ENCODE measurements around the gene HCN2. TPM values are rescaled to one million over a fixed set of nuclear protein-coding genes. Genes with fewer than 3 reads are reported as not detected.

HCN2 gene
- total and polyA plus RNA-seq, 2 of the 13 experiments (the other 11 are each of a cell fraction or from before 2014, with no cell fraction given), result 0.01 TPM; not detected in 1

DNA sequence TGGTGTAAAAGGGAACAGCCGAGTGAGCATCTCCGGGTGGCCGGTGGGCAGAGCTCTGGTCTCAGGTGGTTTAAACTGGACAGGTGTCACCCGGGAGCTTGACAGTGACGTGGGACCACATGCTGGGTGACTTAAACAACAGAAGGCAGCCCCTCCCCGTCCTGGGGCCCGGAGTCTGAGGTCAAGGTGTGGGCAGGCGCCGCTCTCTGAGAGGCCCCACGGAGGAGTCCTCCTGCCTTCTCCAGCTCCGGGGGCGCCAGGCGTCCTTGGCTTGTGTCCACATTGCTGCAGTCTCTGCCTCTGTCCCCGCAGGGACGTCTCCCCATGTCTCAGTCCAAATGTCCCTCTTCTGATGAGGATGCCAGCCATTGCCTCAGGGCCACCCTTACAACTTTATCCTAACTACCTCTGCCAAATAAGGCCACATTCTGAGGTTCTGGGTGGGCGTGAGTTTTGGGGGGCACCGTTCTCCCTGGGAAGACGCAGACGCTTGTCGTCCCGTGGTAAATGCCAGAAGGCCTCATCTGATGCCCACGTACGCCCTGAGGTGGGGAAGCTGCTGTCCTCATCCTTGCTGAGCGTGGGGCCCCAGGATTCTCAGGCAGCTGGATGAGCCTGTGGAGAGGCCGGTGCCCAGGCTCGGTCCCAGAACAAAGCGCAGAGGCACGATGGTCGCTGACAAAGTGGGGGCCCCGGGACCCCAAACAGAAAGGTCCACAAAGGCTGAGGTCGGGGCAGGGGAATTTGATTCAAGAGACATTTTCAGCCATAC, 32.9 kb upstream of the HCN2 start (continued):
- TF ChIP-seq, protein P1, sequence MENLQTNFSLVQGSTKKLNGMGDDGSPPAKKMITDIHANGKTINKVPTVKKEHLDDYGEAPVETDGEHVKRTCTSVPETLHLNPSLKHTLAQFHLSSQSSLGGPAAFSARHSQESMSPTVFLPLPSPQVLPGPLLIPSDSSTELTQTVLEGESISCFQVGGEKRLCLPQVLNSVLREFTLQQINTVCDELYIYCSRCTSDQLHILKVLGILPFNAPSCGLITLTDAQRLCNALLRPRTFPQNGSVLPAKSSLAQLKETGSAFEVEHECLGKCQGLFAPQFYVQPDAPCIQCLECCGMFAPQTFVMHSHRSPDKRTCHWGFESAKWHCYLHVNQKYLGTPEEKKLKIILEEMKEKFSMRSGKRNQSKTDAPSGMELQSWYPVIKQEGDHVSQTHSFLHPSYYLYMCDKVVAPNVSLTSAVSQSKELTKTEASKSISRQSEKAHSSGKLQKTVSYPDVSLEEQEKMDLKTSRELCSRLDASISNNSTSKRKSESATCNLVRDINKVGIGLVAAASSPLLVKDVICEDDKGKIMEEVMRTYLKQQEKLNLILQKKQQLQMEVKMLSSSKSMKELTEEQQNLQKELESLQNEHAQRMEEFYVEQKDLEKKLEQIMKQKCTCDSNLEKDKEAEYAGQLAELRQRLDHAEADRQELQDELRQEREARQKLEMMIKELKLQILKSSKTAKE (CRISPR knock-in tag; IDR thresholded peaks at IDR 0.05; ENCODE audit: borderline replicate concordance), result peak; percentile 28; the same call in 1 of the 2 replicates
- TF ChIP-seq, protein P2, sequence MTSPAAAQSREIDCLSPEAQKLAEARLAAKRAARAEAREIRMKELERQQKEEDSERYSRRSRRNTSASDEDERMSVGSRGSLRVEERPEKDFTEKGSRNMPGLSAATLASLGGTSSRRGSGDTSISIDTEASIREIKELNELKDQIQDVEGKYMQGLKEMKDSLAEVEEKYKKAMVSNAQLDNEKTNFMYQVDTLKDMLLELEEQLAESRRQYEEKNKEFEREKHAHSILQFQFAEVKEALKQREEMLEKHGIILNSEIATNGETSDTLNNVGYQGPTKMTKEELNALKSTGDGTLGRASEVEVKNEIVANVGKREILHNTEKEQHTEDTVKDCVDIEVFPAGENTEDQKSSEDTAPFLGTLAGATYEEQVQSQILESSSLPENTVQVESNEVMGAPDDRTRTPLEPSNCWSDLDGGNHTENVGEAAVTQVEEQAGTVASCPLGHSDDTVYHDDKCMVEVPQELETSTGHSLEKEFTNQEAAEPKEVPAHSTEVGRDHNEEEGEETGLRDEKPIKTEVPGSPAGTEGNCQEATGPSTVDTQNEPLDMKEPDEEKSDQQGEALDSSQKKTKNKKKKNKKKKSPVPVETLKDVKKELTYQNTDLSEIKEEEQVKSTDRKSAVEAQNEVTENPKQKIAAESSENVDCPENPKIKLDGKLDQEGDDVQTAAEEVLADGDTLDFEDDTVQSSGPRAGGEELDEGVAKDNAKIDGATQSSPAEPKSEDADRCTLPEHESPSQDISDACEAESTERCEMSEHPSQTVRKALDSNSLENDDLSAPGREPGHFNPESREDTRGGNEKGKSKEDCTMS (CRISPR knock-in tag; conservative IDR thresholded peaks at IDR 0.05), result no peak
- TF ChIP-seq, protein P3, sequence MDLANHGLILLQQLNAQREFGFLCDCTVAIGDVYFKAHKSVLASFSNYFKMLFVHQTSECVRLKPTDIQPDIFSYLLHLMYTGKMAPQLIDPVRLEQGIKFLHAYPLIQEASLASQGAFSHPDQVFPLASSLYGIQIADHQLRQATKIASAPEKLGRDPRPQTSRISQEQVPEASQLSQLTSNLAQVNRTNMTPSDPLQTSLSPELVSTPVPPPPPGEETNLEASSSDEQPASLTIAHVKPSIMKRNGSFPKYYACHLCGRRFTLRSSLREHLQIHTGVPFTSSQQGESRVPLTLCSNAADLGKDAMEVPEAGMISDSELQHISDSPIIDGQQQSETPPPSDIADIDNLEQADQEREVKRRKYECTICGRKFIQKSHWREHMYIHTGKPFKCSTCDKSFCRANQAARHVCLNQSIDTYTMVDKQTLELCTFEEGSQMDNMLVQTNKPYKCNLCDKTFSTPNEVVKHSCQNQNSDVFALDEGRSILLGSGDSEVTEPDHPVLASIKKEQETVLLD (CRISPR knock-in tag; IDR thresholded peaks at IDR 0.05; ENCODE audit: low read depth), result no peak
- TF ChIP-seq PAX8 (CRISPR knock-in tag; IDR thresholded peaks at IDR 0.05; ENCODE audit: borderline replicate concordance) (no peak), SIN3B (IDR thresholded peaks at IDR 0.05; ENCODE audit: low read length) (no peak), KAT8 (CRISPR knock-in tag; IDR thresholded peaks at IDR 0.05) (no peak), BCLAF1 (IDR thresholded peaks at IDR 0.05) (no peak), SIX4 (CRISPR knock-in tag; IDR thresholded peaks at IDR 0.05) (no peak), ZNF781 (CRISPR knock-in tag; IDR thresholded peaks at IDR 0.05; ENCODE audit: borderline replicate concordance, not compliant biosample characterization) (no peak), ZNF205 (CRISPR knock-in tag; IDR thresholded peaks at IDR 0.05) (no peak), PHB2 (IDR thresholded peaks at IDR 0.05; ENCODE audit: partially characterized antibody) (no peak), ZNF747 (CRISPR knock-in tag; IDR thresholded peaks at IDR 0.05; ENCODE audit: borderline replicate concordance) (no peak), ZNF605 (CRISPR knock-in tag; IDR thresholded peaks at IDR 0.05) (no peak), IRF9 (CRISPR knock-in tag; IDR thresholded peaks at IDR 0.05; ENCODE audit: borderline replicate concordance) (no peak)
- TF ChIP-seq, protein P4, sequence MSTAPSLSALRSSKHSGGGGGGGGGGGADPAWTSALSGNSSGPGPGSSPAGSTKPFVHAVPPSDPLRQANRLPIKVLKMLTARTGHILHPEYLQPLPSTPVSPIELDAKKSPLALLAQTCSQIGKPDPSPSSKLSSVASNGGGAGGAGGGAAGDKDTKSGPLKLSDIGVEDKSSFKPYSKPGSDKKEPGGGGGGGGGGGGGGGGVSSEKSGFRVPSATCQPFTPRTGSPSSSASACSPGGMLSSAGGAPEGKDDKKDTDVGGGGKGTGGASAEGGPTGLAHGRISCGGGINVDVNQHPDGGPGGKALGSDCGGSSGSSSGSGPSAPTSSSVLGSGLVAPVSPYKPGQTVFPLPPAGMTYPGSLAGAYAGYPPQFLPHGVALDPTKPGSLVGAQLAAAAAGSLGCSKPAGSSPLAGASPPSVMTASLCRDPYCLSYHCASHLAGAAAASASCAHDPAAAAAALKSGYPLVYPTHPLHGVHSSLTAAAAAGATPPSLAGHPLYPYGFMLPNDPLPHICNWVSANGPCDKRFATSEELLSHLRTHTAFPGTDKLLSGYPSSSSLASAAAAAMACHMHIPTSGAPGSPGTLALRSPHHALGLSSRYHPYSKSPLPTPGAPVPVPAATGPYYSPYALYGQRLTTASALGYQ (CRISPR knock-in tag; IDR thresholded peaks at IDR 0.05), result peak; percentile 42; the same call in 1 of the 2 replicates

Measured in HepG2 (cell line).